Mesenchymal stem cell (in vitro differentiated cells and primary cell): ENCODE data around the gene CALCR.

Experiments
- DNase-seq: peaks from one replicate; pipeline ENCODE4 v3.0.0-alpha.2; 2013
- H2AFZ ChIP-seq: one replicate; pipeline ENCODE4 v1.6.1; 2013; ENCODE audit warnings: low read depth, mild to moderate bottlenecking, control low read depth, inconsistent platforms, low read length, moderate library complexity
- H2AK5ac ChIP-seq: 2 replicates; pipeline ENCODE4 v1.6.1; 2013; ENCODE audit warnings: low read length, moderate library complexity, mild to moderate bottlenecking, inconsistent platforms; ENCODE audit not compliant: severe bottlenecking
- H2BK120ac ChIP-seq: one replicate; pipeline ENCODE4 v1.6.1; 2013; ENCODE audit warnings: low read depth, mild to moderate bottlenecking, inconsistent platforms, low read length, moderate library complexity
- H2BK12ac ChIP-seq, 2 experiments: one replicate each; pipeline ENCODE4 v1.6.1; 2013; ENCODE audit warnings: inconsistent platforms in 2 of 2, low read length in 2 of 2, mild to moderate bottlenecking in 2 of 2, moderate library complexity in 2 of 2, control low read depth in 1 of 2
- H2BK15ac ChIP-seq: one replicate; pipeline ENCODE4 v1.6.1; 2013; ENCODE audit warnings: mild to moderate bottlenecking, low read depth, inconsistent platforms; ENCODE audit not compliant: poor library complexity, severe bottlenecking
- H2BK5ac ChIP-seq: 2 replicates; pipeline ENCODE4 v1.6.1; 2013; ENCODE audit warnings: low read depth, mild to moderate bottlenecking, low read length, control low read depth, inconsistent platforms; ENCODE audit not compliant: poor library complexity, severe bottlenecking
- H3K14ac ChIP-seq, 2 experiments: one replicate each; pipeline ENCODE4 v1.6.1; 2013; ENCODE audit warnings: inconsistent platforms in 2 of 2, low read length in 2 of 2, control low read depth in 1 of 2, mild to moderate bottlenecking in 1 of 2, moderate library complexity in 1 of 2
- H3K18ac ChIP-seq, 2 experiments: one replicate each; pipeline ENCODE4 v1.6.1; 2013; ENCODE audit warnings: inconsistent platforms in 2 of 2, low read length in 2 of 2, control low read depth in 1 of 2, low read depth in 1 of 2, mild to moderate bottlenecking in 1 of 2
- H3K23ac ChIP-seq, 2 experiments: one replicate each; pipeline ENCODE4 v1.6.1; 2013; ENCODE audit warnings: inconsistent platforms in 2 of 2, low read length in 2 of 2, mild to moderate bottlenecking in 2 of 2, moderate library complexity in 2 of 2, control low read depth in 1 of 2
- H3K27ac ChIP-seq: 2 replicates; pipeline ENCODE4 v1.5.1; 2013; ENCODE audit warnings: mild to moderate bottlenecking, moderate library complexity, low read length, control low read depth, inconsistent platforms; ENCODE audit not compliant: poor library complexity, severe bottlenecking
- H3K27me3 ChIP-seq, 2 experiments: 2 replicates each; pipeline versions ENCODE4 v1.6.1 to v1.7.0; 2013; ENCODE audit warnings: low read length in 2 of 2, mild to moderate bottlenecking in 2 of 2, moderate library complexity in 2 of 2, control low read depth in 1 of 2, inconsistent platforms in 1 of 2; ENCODE audit not compliant: control insufficient read depth in 1 of 2, insufficient read depth in 1 of 2
- H3K36me3 ChIP-seq, 2 experiments: 2 replicates each; pipeline versions ENCODE4 v1.6.1 to v1.7.0; 2013; ENCODE audit warnings: low read length in 2 of 2, control low read depth in 1 of 2, inconsistent platforms in 1 of 2, low read depth in 1 of 2, mild to moderate bottlenecking in 1 of 2; ENCODE audit not compliant: insufficient read depth in 2 of 2, control insufficient read depth in 1 of 2
- H3K4ac ChIP-seq, 2 experiments: one replicate each; pipeline ENCODE4 v1.6.1; 2013; ENCODE audit warnings: inconsistent platforms in 2 of 2, low read length in 2 of 2, mild to moderate bottlenecking in 2 of 2, moderate library complexity in 2 of 2, control low read depth in 1 of 2, low read depth in 1 of 2
- H3K4me1 ChIP-seq: 2 replicates; pipeline ENCODE4 v1.6.1; 2013; ENCODE audit warnings: low read depth, low read length, control low read depth; ENCODE audit not compliant: control insufficient read depth, insufficient read depth
- H3K4me2 ChIP-seq: 2 replicates; pipeline ENCODE4 v1.6.1; 2013; ENCODE audit warnings: low read length, mild to moderate bottlenecking, inconsistent platforms; ENCODE audit not compliant: poor library complexity, severe bottlenecking
- H3K4me3 ChIP-seq, 2 experiments: 2 replicates each; pipeline versions ENCODE4 v1.5.1 to v1.7.0; 2013; ENCODE audit warnings: low read length in 2 of 2, mild to moderate bottlenecking in 2 of 2, control low read depth in 1 of 2, low read depth in 1 of 2; ENCODE audit not compliant: insufficient read depth in 1 of 2
- H3K79me1 ChIP-seq: replicated peaks from 2 replicates; pipeline ENCODE4 v1.6.1; 2013; ENCODE audit warnings: mild to moderate bottlenecking, control low read depth, low read length, inconsistent platforms; ENCODE audit not compliant: poor library complexity, severe bottlenecking
- H3K9ac ChIP-seq: 2 replicates; pipeline ENCODE4 v1.7.0; 2013; ENCODE audit warnings: mild to moderate bottlenecking, low read length, moderate library complexity
- H3K9me3 ChIP-seq: 2 replicates; pipeline ENCODE4 v1.7.0; 2013; ENCODE audit warnings: mild to moderate bottlenecking, low read length; ENCODE audit not compliant: control insufficient read depth
- H4K8ac ChIP-seq: one replicate; pipeline ENCODE4 v1.6.1; 2013; ENCODE audit warnings: inconsistent platforms, mild to moderate bottlenecking, low read length, moderate library complexity
- H4K91ac ChIP-seq: one replicate; pipeline ENCODE4 v1.6.1; 2013; ENCODE audit warnings: mild to moderate bottlenecking, low read length, inconsistent platforms
- WGBS: methylation state at CpG from one replicate; pipeline ENCODE4 v1.1.7; 2013; ENCODE audit warnings: mixed read lengths; 5-methylcytosine and 5-hydroxymethylcytosine counted together

Gene CALCR

DNA sequence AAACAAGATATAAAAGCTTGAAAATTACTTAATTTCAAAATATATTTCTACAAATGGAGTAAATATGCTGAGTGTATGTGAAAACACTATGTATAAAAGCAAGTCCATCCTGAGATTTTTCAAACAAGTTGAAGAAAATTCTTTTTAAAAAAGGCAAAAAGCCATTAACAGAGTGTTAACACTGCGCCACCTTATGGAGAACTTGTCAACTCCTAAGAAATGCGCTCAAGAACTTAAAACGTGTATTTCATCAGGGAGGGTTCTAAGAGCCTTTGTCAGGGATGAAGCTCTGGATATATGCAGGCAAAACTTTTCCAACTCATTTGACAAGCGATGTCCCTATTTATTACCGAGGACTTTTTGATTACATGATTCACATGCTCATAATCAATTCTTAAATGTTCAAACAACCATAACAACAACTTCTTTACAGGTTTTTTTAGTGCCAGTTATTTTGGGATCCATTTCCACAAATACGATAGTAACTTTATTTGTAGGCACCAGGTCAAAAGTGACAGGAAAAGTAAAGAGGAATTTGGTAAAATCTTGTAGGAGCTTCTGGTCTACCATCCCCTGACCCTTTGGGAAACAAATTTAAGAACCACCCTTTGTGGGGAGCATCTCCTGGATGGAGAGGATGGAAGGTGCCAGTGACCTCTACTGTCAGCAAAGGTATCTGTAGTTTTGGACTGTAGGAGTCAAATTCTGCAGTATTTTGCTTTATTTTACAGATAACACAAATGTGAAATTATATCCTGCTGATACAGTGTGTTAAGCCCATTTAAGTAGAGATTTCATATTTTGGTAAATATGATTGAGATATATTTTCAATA, 23.2 kb downstream of the CALCR start:
- Histone ChIP-seq H3K4me3 (no peak overlapping the region), H2BK5ac (no peak overlapping the region), H3K79me1 (no peaks in the 10 kb centered on the region), H3K4ac (no peak overlapping the region), H3K27ac (no peak overlapping the region), H3K14ac (no peak overlapping the region), H3K27me3 (peaks cover 0 to 5% of the 10 kb centered on the region in 2 experiments), H3K23ac (no peak overlapping the region), H4K8ac (no peak overlapping the region), H3K4me2 (no peak overlapping the region), H3K36me3 (no peaks in the 10 kb centered on the region), H3K9ac (no peak overlapping the region), H2BK15ac (no peak overlapping the region), H2BK120ac (no peak overlapping the region), H4K91ac (no peak overlapping the region), H3K4me1 (no peaks in the 10 kb centered on the region), H3K9me3 (no peaks in the 10 kb centered on the region), H3K18ac (no peak overlapping the region), H2BK12ac (no peak overlapping the region), H2AFZ (no peak overlapping the region), H2AK5ac (no peak overlapping the region)
- WGBS: 18% methylated on average over 6 of the region's 6 CpGs
- peak; percentile 61 for DNase-seq

DNA sequence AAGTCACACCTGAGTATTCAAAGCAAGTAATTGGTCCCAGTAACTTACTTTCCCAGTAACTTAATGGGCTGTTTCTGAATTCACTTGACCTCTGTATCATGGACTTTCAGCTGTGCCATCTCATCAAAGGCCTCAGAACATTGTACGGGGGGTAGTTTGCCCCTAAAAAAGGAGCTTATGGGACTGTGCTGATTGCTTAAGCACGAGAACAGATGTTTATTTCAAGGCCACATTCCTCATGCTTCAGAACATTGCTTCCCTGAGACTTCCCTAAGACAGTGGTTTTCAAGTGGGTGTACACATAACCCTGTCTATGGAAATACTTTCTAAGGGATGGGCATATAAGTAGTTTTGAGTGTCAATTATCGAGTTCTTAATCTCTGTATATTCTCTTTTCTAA, 26.8 kb downstream of the CALCR start:
- no peak overlapping the region for H2AK5ac ChIP-seq
- H2BK120ac ChIP-seq: no peak overlapping the region
- H3K4me2 ChIP-seq: no peak overlapping the region
- no peaks in the 10 kb centered on the region for H3K9me3 ChIP-seq
- H4K91ac ChIP-seq: no peak overlapping the region
- no peak overlapping the region for H2BK15ac ChIP-seq
- H3K4ac ChIP-seq: no peak overlapping the region
- H3K27ac ChIP-seq: no peak overlapping the region
- H3K9ac ChIP-seq: no peak overlapping the region
- H3K79me1 ChIP-seq: no peaks in the 10 kb centered on the region
- H3K27me3 ChIP-seq: no peaks in the 10 kb centered on the region
- no peaks in the 10 kb centered on the region for H3K36me3 ChIP-seq
- H3K4me3 ChIP-seq: no peak overlapping the region
- H2BK12ac ChIP-seq: no peak overlapping the region
- no peak overlapping the region for H2AFZ ChIP-seq
- no peak overlapping the region for H3K14ac ChIP-seq
- H4K8ac ChIP-seq: no peak overlapping the region
- no peak overlapping the region for H2BK5ac ChIP-seq
- WGBS: 20% methylated on average over 1 of the region's 3 CpGs
- no peak for DNase-seq
- H3K4me1 ChIP-seq: no peaks in the 10 kb centered on the region
- no peak overlapping the region for H3K23ac ChIP-seq
- H3K18ac ChIP-seq: no peak overlapping the region

DNA sequence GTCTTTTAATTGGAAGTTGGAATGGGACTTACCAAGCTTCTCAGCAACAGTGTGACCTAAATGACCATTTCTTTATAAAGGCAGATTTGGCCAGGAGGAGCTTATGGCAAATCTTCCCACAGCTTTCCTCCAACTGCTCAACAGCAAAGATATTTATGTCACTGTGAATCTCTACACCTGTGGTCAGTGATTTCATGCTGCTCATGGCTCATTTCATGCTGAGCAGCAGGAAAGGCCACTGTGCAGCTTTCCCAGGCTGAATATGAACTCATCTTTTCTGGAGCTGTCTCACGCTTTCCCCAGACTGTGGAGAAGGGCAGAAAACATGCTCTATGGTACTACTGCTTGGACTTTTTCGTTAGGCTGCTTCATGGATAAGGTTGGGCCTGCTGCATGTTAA, 29.8 kb downstream of the CALCR start:
- Histone ChIP-seq H3K4me2 (no peak overlapping the region), H3K27ac (no peak overlapping the region), H3K23ac (no peak overlapping the region), H3K27me3 (no peaks in the 10 kb centered on the region), H4K8ac (no peak overlapping the region), H3K79me1 (no peaks in the 10 kb centered on the region), H2BK15ac (no peak overlapping the region), H2BK12ac (no peak overlapping the region), H2AFZ (no peak overlapping the region), H2BK120ac (no peak overlapping the region), H4K91ac (no peak overlapping the region), H3K36me3 (no peaks in the 10 kb centered on the region), H3K9me3 (no peaks in the 10 kb centered on the region), H3K9ac (no peak overlapping the region), H3K18ac (no peak overlapping the region), H3K4ac (no peak overlapping the region), H3K14ac (no peak overlapping the region), H3K4me3 (no peak overlapping the region), H3K4me1 (no peaks in the 10 kb centered on the region), H2BK5ac (no peak overlapping the region), H2AK5ac (no peak overlapping the region)
- DNase-seq: no peak
- WGBS: 60% methylated on average over 2 of the region's 2 CpGs

DNA sequence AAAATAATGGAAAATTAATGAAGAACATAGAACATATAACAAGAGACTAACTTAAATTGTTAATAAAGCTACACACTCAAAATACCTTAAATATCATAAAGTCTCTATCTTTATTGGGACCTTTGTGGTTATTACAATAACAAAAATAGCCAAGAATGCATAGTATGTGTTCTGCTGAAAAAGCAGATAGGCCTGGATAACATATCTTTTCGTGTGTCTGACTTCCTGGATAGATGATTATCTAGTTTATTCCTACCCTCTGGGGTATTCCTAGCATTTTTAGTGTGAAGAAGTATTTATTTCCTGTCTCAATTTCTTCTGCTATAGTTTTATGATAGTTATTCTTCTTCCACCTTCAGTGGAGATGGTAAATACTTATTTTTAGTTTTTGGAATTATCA, 36.5 kb downstream of the CALCR start:
- no peaks in the 10 kb centered on the region for H3K36me3 ChIP-seq
- no CpG with 5 or more reads among the region's 1 CpG for WGBS

More for the DNA sequence above, 36.5 kb downstream of the CALCR start:
- Histone ChIP-seq H3K9ac (no peak overlapping the region), H2BK5ac (no peak overlapping the region), H2AFZ (no peak overlapping the region), H3K9me3 (no peaks in the 10 kb centered on the region), H2BK15ac (no peak overlapping the region), H3K4me3 (no peak overlapping the region), H3K4ac (no peak overlapping the region), H3K27me3 (no peaks in the 10 kb centered on the region), H3K4me1 (no peaks in the 10 kb centered on the region), H3K18ac (no peak overlapping the region), H3K4me2 (no peak overlapping the region), H4K8ac (no peak overlapping the region), H3K27ac (no peak overlapping the region), H3K14ac (no peak overlapping the region), H2BK120ac (no peak overlapping the region), H3K23ac (no peak overlapping the region), H4K91ac (no peak overlapping the region), H2AK5ac (no peak overlapping the region), H3K79me1 (no peaks in the 10 kb centered on the region), H2BK12ac (no peak overlapping the region)
- DNase-seq: no peak
